Forelimb muscle (tissue), 1 donor: ENCODE measurements around the gene RPL22. TPM values are rescaled to one million over a fixed set of nuclear protein-coding genes. Genes with fewer than 3 reads are reported as not detected.
"Not testable (repeated sequence)": the region's sequence is repeated elsewhere in the genome, so short reads cannot be mapped to it uniquely, and the experiment has no call there.

Experiments used
- DNase-seq: peaks from one replicate; pipeline ENCODE4 v3.0.0-alpha.2; 2013; ENCODE audit warnings: low read depth
- polyA plus RNA-seq: library from polyadenylated mRNA; unstranded; fragments of 120-200 nt; gene quantifications from one replicate; pipeline ENCODE4 v1.2.1, GENCODE V29; 2013; ENCODE audit not compliant: insufficient read length

Gene RPL22
- polyA plus RNA-seq, 1 donor = 687 TPM

DNA sequence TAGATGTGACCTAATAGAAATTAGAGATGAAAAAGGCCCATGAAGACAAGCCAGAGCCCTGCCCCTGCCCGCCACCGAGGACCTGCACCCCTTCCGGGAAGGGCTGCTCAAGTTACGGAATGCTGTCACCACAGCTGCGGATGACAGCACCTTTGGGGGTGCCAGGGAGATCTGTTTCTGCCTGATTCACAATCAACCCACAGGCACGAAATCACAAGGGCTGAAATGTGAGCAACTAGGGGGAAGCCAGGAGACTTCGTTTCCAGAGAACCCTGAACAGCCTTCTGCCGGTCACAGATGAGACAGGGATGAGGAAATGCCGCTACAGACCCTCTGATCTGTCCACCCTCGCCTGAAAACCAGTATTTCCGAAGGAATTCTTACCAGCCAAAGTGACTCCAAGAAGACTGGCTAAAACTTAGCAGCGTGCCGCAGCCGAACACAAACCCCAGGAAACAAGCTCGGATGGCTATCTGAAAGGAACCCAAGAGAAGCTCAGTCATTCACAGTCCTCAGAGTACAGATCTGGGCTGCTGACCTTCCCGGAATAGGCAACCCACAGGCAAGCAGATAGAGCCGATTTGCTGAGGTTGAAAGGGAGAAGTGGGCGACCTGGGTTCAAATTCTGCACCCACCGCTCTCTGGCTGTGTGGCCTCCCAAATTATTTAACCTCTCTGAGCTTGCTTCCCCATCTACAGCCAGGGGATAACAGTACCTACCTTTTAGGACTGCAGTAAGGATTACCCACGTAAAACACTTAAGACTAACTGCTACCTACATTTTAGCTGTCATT is 35.3 kb upstream of the RPL22 start:
- no peak for DNase-seq

DNA sequence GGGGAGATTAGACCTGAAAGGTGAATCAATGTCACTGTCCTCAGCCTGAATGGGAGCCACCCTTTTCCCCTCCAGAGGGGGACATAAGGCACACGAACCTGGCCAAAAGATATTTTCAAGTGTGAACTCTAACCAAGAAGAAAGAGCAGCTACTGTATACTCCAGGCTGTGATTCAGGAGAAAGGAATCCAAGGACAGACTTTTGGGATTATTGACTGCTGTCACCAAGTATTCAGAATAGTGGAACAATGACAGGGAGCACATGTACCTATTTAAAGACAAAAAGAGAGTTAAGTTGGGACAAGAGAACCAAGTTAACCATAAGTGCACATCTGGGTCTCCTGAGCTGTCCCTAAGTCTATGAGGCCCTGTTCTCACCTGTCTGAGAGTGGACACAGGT is 34.0 kb upstream of the RPL22 start:
- no peak for DNase-seq

DNA sequence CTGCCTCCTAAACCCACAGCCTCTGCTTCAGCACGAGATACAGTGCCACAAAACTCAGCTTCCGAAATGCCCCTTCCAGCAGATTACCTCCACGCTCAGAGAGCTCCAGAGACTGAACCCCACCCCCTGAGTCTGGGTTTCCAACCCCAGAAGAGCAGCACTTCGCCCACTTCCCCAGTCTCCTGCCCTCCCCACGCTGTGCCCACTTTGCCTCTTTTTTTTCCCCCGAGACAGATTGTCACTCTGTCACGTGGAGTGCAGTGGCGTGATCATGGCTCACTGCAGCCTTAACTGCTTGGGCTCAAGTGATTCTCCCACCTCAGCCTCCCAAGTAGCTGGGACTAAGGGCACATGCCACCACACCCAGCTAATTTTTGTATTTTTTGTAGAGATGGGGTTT is 26.3 kb upstream of the RPL22 start:
- no peak for DNase-seq

- no peak for DNase-seq
Measured at GRCh38 chr1:6224718-6225117, 25.3 kb upstream of the RPL22 start.

DNA sequence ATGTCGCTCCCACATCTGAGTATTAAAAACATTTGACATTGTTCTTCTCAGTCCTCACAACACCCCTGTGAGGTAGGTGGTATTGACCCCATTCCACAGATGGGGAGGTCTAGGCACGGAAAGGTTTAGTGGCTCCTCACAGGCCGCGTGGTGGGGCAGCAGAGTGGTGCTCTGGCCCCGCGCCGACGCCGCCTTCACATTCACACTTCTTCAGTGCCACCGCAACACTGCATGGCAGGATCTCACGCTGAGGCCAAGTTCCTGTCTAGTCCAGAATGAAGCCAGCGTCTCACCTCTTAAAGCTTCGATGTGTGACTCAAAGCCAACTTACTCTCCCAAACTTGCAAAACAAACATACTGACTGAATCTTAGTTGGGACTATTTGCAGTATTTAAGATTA is 24.2 kb upstream of the RPL22 start:
- DNase-seq = no peak

- DNase-seq = no peak
Measured at GRCh38 chr1:6222636-6223035, 23.2 kb upstream of the RPL22 start.

DNA sequence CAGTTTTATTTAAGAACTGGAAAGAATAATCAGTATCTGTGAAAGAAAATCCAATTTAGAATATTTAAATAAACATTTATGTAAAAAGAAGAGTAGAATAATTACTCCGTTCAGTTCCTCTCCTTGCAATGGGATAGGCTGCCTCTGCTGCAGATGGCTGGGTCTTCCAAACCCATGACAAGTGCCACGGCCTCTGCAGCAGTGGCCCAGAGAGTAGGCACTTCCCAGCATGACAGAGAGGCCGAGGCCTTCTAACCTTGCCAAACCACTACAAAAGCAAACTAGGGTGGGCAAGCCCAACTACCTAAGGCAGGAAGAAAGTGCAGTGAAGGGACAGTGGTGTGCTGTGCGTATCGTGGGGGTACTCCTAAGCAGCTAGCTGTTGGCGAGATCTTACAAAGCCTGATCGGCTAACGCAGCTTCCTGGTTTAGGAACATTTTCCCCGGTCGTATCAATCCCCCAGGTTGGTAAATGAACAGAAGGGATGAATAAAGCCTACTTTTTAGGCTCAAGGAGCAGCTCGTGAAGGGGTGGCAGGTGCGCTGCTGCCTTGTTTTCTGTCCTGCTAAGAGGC is 21.9 kb upstream of the RPL22 start:
- no peak for DNase-seq

DNA sequence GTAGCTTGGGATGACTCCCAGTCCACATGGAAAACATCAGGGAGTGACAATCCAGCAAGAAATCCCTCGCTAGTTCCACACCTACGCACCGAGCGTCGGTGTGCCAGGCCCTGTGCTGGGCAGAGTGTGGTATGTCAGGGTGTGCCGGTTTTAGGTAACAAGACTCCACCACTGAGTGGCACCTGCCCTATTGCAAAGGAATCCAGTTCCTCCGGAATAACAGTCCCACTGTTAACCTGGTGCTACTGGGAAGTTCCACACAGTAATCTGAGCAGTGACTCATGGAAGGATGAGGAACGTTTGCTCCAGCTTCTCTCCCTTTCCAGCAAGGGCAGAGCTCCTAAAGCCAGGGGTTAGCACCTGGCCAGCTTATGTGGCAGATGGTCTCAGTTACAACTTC is 20.8 kb upstream of the RPL22 start:
- no peak for DNase-seq

DNA sequence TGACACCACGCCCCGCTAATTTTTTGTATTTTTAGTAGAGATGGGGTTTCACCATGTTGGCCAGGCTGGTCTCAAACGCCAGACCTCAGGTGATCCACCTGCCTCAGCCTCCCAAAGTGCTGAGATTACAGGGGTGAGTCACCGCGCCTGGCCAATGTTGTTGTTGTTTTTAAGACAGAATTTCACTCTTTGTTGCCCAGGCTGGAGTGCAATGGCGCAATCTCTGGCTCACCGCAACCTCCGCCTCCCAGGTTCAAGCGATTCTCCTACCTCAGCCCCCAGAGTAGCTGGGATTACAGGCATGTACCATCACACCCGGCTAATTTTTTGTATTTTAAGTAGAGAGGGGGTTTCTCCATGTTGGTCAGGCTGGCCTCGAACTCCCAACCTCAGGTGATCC is 20.2 kb upstream of the RPL22 start:
- DNase-seq = not testable (repeated sequence)

DNA sequence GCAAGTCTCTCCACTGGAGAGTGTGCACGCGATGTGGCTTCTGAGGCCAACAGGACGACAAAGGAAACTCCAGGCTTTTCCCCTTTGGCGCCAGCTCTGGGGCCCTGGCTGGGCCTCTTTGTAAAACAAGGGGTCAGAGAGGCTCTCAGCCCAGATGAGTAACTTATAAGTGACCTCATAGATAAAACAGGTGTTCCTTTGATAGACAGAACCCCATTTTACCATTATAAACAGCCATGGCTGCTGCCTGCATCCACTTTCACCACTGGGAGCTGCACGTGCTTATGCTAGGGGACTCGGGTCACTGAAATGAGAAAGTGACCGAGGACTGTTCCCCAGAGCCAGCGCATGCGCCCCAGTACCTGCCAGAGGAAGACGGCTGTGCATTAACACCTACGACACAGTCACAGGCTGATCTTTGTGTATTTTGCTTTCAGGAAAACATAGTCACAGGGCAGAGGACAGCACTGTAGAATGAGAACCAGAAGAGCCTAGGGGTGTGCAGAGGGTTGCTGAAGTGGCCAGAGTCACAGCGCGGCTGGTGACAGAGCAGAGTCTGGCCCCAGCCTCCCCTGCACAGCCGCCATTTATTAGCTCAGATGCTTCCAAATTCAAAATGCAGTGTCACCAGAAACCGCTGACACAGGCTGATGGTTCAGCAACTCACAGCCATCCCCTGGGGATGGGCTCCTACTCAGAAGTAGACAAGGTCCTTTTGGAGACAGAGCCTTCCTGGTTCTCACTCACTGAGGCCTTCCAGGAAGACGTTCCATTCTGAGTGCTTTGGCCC is 19.2 kb upstream of the RPL22 start:
- no peak for DNase-seq

DNA sequence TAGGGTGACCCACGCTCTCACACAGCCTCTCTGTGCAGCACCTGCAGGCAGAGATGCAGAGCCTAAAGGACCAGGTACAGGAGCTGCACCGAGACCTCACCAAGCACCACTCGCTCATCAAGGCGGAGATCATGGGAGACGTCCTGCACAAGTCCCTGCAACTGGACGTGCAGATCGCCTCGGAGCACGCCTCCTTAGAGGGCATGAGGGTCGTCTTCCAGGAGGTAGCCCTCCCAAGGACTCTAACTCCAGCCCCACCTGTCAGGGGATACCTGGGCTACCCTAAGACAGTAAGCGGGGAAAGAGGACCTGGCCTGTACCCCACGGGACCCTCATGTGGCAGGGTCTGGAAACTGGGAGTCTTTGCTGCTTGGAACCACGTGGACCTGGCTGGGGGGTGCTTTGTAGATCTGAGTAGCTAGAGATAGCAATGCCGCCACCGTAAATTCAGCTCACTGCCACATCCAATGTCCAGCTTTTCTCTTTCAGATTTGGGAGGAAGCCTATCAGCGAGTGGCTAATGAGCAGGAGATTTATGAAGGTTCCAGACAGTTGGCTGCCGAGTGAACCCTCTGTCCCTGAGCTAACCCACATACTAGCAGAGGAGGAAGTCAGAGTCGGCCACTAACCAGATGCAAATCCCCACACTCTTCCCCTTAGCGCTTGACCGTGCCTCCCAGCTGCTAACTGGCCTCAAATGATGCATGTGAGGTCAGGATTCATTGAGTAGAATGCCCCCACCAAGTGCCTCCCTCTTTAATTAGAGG is 13.0 kb upstream of the RPL22 start:
- no peak for DNase-seq

- DNase-seq = no peak
Measured at GRCh38 chr1:6211731-6212130, 12.3 kb upstream of the RPL22 start.

- no peak for DNase-seq
Measured at GRCh38 chr1:6210591-6211355, 11.4 kb upstream of the RPL22 start.

DNA sequence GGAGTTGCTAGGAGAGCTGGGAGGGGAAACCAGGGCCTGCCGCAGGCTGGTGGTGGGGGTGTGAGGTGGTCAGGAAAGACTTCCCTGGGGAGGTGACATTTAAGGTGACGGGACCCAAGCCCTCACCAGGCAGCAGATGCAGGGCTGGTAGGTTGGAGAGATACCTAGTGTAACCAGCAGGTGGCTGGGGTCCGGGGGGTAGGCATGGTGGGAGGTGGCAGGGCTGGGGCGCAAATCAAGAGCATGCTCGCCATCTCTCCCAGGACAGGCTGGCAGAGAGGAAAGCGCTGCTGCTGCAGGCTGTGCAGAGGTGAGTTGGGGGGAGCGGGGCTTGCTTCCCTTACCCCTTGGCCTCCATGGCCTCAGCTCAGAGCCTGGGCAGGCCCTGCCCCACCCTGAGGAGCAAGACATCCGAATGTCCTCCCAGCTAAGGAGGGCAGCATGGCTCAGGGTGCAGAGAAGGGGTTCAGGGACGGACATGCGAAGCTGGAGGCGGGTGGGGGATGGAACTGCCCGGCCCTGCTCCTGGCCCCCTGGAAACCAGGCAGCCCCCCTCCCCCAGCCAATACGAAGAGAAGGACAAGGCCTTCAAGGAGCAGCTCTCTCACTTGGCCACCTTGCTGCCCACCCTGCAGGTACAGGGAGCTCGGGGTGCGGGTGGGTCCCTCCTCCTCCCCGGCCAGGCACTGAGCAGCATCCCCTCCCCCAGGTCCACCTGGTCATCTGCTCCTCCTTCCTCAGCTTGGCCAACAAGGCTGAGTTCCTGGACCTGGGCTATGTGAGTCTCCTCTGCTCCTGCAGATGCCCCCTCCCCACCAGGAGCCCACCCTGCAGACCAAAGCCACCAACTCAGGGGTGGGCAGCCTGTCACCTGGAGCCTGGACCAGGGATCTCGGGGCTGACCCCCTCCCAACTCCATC is 10.5 kb upstream of the RPL22 start:
- no peak for DNase-seq

DNA sequence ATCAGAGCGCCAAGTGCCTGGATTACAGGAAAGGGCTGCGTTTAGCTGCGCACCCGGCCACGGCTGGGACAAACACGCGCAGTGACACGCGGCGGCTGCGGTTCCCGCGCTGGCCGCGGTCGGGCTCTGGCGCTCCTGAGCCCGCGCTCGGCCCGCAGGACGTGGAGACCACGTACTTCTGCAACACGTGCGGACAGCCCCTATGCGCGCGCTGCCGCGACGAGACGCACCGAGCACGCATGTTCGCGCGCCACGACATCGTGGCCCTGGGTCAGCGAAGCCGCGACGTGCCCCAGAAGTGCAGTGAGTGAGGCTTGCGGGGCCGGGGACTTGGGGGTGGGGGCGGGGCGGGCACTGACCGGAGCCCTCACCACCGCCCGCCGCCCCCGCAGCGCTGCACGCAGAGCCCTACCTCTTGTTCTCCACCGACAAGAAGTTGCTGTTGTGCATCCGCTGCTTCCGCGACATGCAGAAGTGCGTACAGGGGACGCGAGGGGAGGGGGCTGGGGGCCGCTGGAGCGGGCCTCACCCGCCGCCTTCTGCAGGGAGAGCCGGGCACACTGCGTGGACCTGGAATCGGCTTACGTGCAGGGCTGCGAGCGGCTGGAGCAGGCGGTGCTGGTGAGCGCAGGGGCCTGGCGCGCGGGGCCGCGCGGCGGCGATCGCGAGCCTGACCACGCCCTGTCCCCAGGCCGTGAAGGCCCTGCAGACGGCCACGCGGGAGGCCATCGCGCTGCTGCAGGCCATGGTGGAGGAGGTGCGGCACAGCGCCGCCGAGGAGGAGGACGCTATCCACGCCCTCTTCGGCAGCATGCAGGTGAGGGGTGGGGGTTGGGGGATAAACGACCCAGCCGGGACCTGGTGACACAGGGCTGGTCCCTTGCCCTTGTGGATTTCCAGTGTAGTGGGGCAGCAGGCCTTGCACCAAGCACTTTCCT is 9.6 kb upstream of the RPL22 start:
- DNase-seq = no peak

- DNase-seq = no peak
Measured at GRCh38 chr1:6207921-6208320, 8.5 kb upstream of the RPL22 start.

- DNase-seq = no peak
Measured at GRCh38 chr1:6207075-6207885, 7.9 kb upstream of the RPL22 start.

GRCh38 chr1:6206520-6206855 is 7.1 kb upstream of the RPL22 start:
- no peak for DNase-seq
